GM12878 (cell line): ENCODE measurements around the gene XDH. TPM values are rescaled to one million over a fixed set of nuclear protein-coding genes. Genes with fewer than 3 reads are reported as not detected.

Experiments used
- ATAC-seq: fragments of 200-7000 bp; cut with Tn5 transposase; 3 replicates; pipeline ENCODE4 v1.9.1; 2020; ENCODE audit warnings: mild to moderate bottlenecking, moderate library complexity
- BruUV-seq: library from RNA; stranded (reverse); fragments of 400-500 nt; replicated peaks from 2 replicates; lab custom pipeline; 2021; lab: Mats Ljungman, UMichigan
- CTCF ChIA-PET: fragments of 300-600 bp; sonication (Branson Sonifier 250); formaldehyde crosslinking; extraction: SDS; loops from one replicate; lab custom pipeline; 2021; ENCODE audit warnings: inconsistent platforms; lab: Yijun Ruan, JAX
- POLR2A ChIA-PET: fragments of 350-600 bp; formaldehyde crosslinking; extraction: SDS; loops from one replicate; lab custom pipeline; 2021; ENCODE audit warnings: inconsistent platforms; lab: Charles Lee
- RAD21 ChIA-PET: fragments of 300-600 bp; sonication (Branson Sonifier 250); formaldehyde crosslinking; loops from one replicate; lab custom pipeline; 2023; ENCODE audit warnings: antibody characterized with exemption; ENCODE audit not compliant: unreplicated experiment; lab: Charles Lee
- SMC1A ChIA-PET: fragments of 300-600 bp; sonication (Branson Sonifier 250); formaldehyde crosslinking; loops from one replicate; lab custom pipeline; 2023; ENCODE audit not compliant: unreplicated experiment, uncharacterized antibody; lab: Charles Lee
- DNase-seq: peaks from one replicate; pipeline ENCODE4 v3.0.0-alpha.2; 2011; ENCODE audit warnings: low read depth, low spot score
- FAIRE-seq: peaks from 3 replicates; lab custom pipeline; 2011; peaks lifted over from hg19 to GRCh38; lab: Jason Lieb, UNC
- H2AFZ ChIP-seq: 2 replicates; pipeline ENCODE4 v1.6.0; 2011; ENCODE audit warnings: low read depth, low read length, control low read depth; ENCODE audit not compliant: control insufficient read depth
- H3K27ac ChIP-seq: 2 replicates; pipeline ENCODE4 v1.5.1; 2011; ENCODE audit warnings: control low read depth; ENCODE audit not compliant: control insufficient read depth, insufficient read depth
- H3K27me3 ChIP-seq, 2 experiments: replicated peaks in 1 of 2; 2 replicates each; pipeline versions ENCODE4 v1.6.0 to v1.6.1; 2011; ENCODE audit warnings: low read length in 1 of 2; ENCODE audit not compliant: control insufficient read depth in 2 of 2, insufficient read depth in 2 of 2
- H3K36me3 ChIP-seq, 2 experiments: 2 replicates each; pipeline ENCODE4 v1.5.1; 2011; ENCODE audit warnings: low read length in 1 of 2; ENCODE audit not compliant: control insufficient read depth in 2 of 2, insufficient read depth in 2 of 2
- H3K4me1 ChIP-seq: 2 replicates; pipeline ENCODE4 v1.6.1; 2011; ENCODE audit warnings: mild to moderate bottlenecking, low read length, moderate library complexity, mixed read lengths; ENCODE audit not compliant: control insufficient read depth, insufficient read depth
- H3K4me2 ChIP-seq: 2 replicates; pipeline ENCODE4 v1.6.0; 2011; ENCODE audit warnings: control low read depth; ENCODE audit not compliant: control insufficient read depth, insufficient read depth
- H3K4me3 ChIP-seq: fragments of 200-600 bp; sonication (generic); 2 replicates; pipeline ENCODE4 v1.5.1; 2016
- H3K79me2 ChIP-seq: 2 replicates; pipeline ENCODE4 v1.6.0; 2011; ENCODE audit warnings: low read length; ENCODE audit not compliant: control insufficient read depth, insufficient read depth
- H3K9ac ChIP-seq: 2 replicates; pipeline ENCODE4 v1.8.0; 2011; ENCODE audit warnings: low read length, control low read depth, mixed read lengths; ENCODE audit not compliant: control insufficient read depth, insufficient read depth
- H3K9me3 ChIP-seq: replicated peaks from 3 replicates; pipeline ENCODE4 v1.5.1; 2011; ENCODE audit warnings: mild to moderate bottlenecking, low read length; ENCODE audit not compliant: control insufficient read depth, insufficient read depth
- H4K20me1 ChIP-seq: 2 replicates; pipeline ENCODE4 v1.6.0; 2011; ENCODE audit not compliant: control insufficient read depth, insufficient read depth
- ATF2 ChIP-seq: IDR thresholded peaks from 2 replicates; pipeline ENCODE4 v1.6.1; 2012; ENCODE audit warnings: low read length, inconsistent platforms
- BCL11A ChIP-seq: IDR thresholded peaks from 2 replicates; pipeline ENCODE4 v1.6.1; 2011; ENCODE audit warnings: low read depth, low read length
- ETV6 ChIP-seq, 2 experiments: fragments of 450-650 bp in 1 of 2; IDR thresholded peaks in 1 of 2; conservative IDR thresholded peaks in 1 of 2; 2 replicates each; pipeline ENCODE4 v1.6.1; 2014; ENCODE audit warnings: antibody characterized with exemption in 1 of 2, borderline replicate concordance in 1 of 2, low read depth in 1 of 2, mild to moderate bottlenecking in 1 of 2, moderate library complexity in 1 of 2
- EZH2 ChIP-seq: IDR thresholded peaks from 2 replicates; pipeline ENCODE4 v1.6.1; 2012; ENCODE audit warnings: low read depth, mild to moderate bottlenecking, control low read depth, inconsistent platforms, low read length, borderline replicate concordance; ENCODE audit not compliant: control insufficient read depth
- MTA2 ChIP-seq: fragments of 450-650 bp; IDR thresholded peaks from 2 replicates; pipeline ENCODE4 v1.6.1; 2016; ENCODE audit warnings: low read depth, mild to moderate bottlenecking, moderate library complexity
- MTA3 ChIP-seq: IDR thresholded peaks from 2 replicates; pipeline ENCODE4 v1.6.1; 2012; ENCODE audit warnings: low read length, inconsistent platforms, borderline replicate concordance
- RAD51 ChIP-seq: fragments of 450-650 bp; IDR thresholded peaks from 2 replicates; pipeline ENCODE4 v1.6.1; 2016; ENCODE audit warnings: moderate library complexity, mild to moderate bottlenecking, inconsistent platforms
- SMAD1 ChIP-seq: fragments of 450-650 bp; IDR thresholded peaks from 2 replicates; pipeline ENCODE4 v1.6.1; 2018; ENCODE audit warnings: mild to moderate bottlenecking, low read depth; ENCODE audit not compliant: partially characterized antibody
- SMARCA5 ChIP-seq: fragments of 450-650 bp; IDR thresholded peaks from 2 replicates; pipeline ENCODE4 v1.6.1; 2017; ENCODE audit warnings: mild to moderate bottlenecking
- SREBF1 ChIP-seq: IDR thresholded peaks from 2 replicates; pipeline ENCODE4 v1.6.1; 2012; ENCODE audit warnings: mild to moderate bottlenecking, low read length
- USF2 ChIP-seq: IDR thresholded peaks from 2 replicates; pipeline ENCODE4 v1.6.1; 2011; ENCODE audit warnings: low read depth, low read length, improper control_type of control experiment, borderline replicate concordance
- WGBS: methylation state at CpG from one replicate; pipeline ENCODE4 v1.1.6; 2016; ENCODE audit warnings: low lambda C conversion rate; ENCODE audit not compliant: insufficient replicate concordance, insufficient coverage; ENCODE audit errors: missing lambda C conversion rate; 5-methylcytosine and 5-hydroxymethylcytosine counted together
- in situ Hi-C: fragments of 300-500 bp; cut with MboI; formaldehyde crosslinking; loops from 9 replicates; pipeline ENCODE4 v1.14.3; 2018; ENCODE audit warnings: mixed read lengths
- intact Hi-C: fragments of 100-400 bp; cut with micrococcal nuclease; formaldehyde crosslinking; loops from one replicate; pipeline ENCODE4 v1.14.2; 2022; ENCODE audit not compliant: unreplicated experiment
- polyA plus RNA-seq, 11 experiments: library from polyadenylated mRNA; depleted of rRNA in 4 of 11; unstranded in 6 of 11; stranded (reverse) in 5 of 11; fragments of >200 nt; fragmentation: Nextera tagmentation in 4 of 11; fragmentation: Illumina TruSeq in 1 of 11; extraction: Ambion mirVana in 4 of 11; extraction: Trizol in 1 of 11; gene quantifications; 1 replicate in 1 of 11; 2 replicates in 10 of 11; pipeline versions ENCODE4 v1.2.1 to v1.2.3, GENCODE V29; 2011 to 2016; ENCODE audit warnings: inconsistent platforms in 2 of 11, missing spikeins in 2 of 11, low read depth in 1 of 11
- total RNA-seq, 4 experiments: library from RNA; depleted of rRNA in 3 of 4; stranded (reverse); fragments of >200 nt in 3 of 4; fragmentation: Illumina TruSeq in 1 of 4; extraction: Trizol in 1 of 4; gene quantifications; 2 replicates each; pipeline versions ENCODE4 v1.2.1 to v1.2.3, GENCODE V29; 2013 to 2021
- TF ChIP-seq, protein P1 (sequence below): fragments of 450-650 bp; IDR thresholded peaks from 2 replicates; pipeline ENCODE4 v1.6.1; 2016; ENCODE audit warnings: mild to moderate bottlenecking

Gene XDH
- total and polyA plus RNA-seq, 10 of the 15 experiments (the other 5 are each of a cell fraction or from before 2014, with no cell fraction given): 0.01 TPM; not detected in 9

DNA sequence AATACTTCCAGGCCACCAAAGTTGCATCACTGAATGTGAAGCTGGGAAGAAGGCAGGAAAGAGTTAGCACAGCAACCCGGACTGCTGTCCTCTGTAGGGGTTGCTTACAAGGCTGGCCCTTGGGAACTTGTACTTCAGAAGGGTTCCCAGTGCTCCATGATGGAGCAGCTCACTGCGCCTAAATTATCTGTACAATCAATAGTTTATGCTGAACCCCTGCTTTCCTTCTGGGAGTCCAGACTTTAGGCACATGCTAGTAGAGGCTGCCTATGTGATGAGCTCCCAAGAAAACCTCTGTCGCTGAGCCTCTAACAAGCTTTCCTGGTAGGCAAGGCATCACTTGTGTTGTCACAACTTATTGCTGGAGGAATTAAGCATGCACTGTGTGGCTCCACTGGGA, 34.3 kb downstream of the XDH start:
- ChIA-PET CTCF (no interaction called here), POLR2A (no interaction called here), RAD21 (no interaction called here), SMC1A (no interaction called here)
- no peak for ATAC-seq
- in situ Hi-C loops: no loop called here
- Histone ChIP-seq H3K4me3 (no peak overlapping the region), H3K36me3 (no peaks in the 10 kb centered on the region), H3K79me2 (no peaks in the 10 kb centered on the region), H2AFZ (no peak overlapping the region), H3K9me3 (no peaks in the 10 kb centered on the region), H3K27ac (no peak overlapping the region), H3K9ac (no peak overlapping the region), H3K4me2 (no peak overlapping the region), H4K20me1 (no peaks in the 10 kb centered on the region), H3K4me1 (no peaks in the 10 kb centered on the region), H3K27me3 (no peaks in the 10 kb centered on the region; a peak in 1 of 4 replicates)
- DNase-seq: no peak
- WGBS: 33% methylated on average over 3 of the region's 3 CpGs
- intact Hi-C loops: no loop called here
- TF ChIP-seq SREBF1 (no peak), SMAD1 (no peak), MTA2 (no peak), ATF2 (no peak), SMARCA5 (no peak), MTA3 (no peak), BCL11A (no peak), EZH2 (no peak), ETV6 (conservative IDR thresholded peaks at IDR 0.05 in 1 of 2, IDR thresholded peaks at IDR 0.05 in 1 of 2; ENCODE audit: borderline replicate concordance in 1 of 2, low read depth in 1 of 2) (no peak), USF2 (no peak), RAD51 (no peak)
- TF ChIP-seq, protein P1, sequence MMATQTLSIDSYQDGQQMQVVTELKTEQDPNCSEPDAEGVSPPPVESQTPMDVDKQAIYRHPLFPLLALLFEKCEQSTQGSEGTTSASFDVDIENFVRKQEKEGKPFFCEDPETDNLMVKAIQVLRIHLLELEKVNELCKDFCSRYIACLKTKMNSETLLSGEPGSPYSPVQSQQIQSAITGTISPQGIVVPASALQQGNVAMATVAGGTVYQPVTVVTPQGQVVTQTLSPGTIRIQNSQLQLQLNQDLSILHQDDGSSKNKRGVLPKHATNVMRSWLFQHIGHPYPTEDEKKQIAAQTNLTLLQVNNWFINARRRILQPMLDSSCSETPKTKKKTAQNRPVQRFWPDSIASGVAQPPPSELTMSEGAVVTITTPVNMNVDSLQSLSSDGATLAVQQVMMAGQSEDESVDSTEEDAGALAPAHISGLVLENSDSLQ: no peak
- no peak for FAIRE-seq
- BruUV-seq: no TSS peak
